GM12891 (cell line): ENCODE measurements around the gene CYBC1.

Experiments
- POLR2A ChIP-seq: IDR thresholded peaks from 2 replicates; pipeline ENCODE4 v1.6.1; 2011; ENCODE audit warnings: low read depth, low read length, control low read depth
- POLR2AphosphoS5 ChIP-seq: IDR thresholded peaks from 2 replicates; pipeline ENCODE4 v1.6.1; 2011; ENCODE audit warnings: low read depth, low read length, control low read depth
- POU2F2 ChIP-seq: IDR thresholded peaks from 2 replicates; pipeline ENCODE4 v1.6.1; 2011; ENCODE audit warnings: low read depth, mild to moderate bottlenecking, control low read depth, low read length, moderate library complexity
- SPI1 ChIP-seq: IDR thresholded peaks from 2 replicates; pipeline ENCODE4 v1.6.1; 2011; ENCODE audit warnings: low read depth, low read length, control low read depth
- TAF1 ChIP-seq: IDR thresholded peaks from 2 replicates; pipeline ENCODE4 v1.6.1; 2011; ENCODE audit warnings: low read depth, low read length, control low read depth

GRCh38 chr17:82479602-82480001 lies 29.1 kb upstream of the CYBC1 start:
- TF ChIP-seq POLR2AphosphoS5 (no peak), TAF1 (no peak), POLR2A (no peak), SPI1 (no peak), POU2F2 (no peak)
